Measurements from ENCODE around the gene ANKRD36C. TPM values are rescaled to one million over a fixed set of nuclear protein-coding genes. Genes with fewer than 3 reads are reported as not detected.
"Not testable (repeated sequence)": the region's sequence is repeated elsewhere in the genome, so short reads cannot be mapped to it uniquely, and the experiment has no call there.

ANKRD36C gene
- total RNA-seq, result 10 to 100 TPM; 18.9 to 24.9 TPM

DNA sequence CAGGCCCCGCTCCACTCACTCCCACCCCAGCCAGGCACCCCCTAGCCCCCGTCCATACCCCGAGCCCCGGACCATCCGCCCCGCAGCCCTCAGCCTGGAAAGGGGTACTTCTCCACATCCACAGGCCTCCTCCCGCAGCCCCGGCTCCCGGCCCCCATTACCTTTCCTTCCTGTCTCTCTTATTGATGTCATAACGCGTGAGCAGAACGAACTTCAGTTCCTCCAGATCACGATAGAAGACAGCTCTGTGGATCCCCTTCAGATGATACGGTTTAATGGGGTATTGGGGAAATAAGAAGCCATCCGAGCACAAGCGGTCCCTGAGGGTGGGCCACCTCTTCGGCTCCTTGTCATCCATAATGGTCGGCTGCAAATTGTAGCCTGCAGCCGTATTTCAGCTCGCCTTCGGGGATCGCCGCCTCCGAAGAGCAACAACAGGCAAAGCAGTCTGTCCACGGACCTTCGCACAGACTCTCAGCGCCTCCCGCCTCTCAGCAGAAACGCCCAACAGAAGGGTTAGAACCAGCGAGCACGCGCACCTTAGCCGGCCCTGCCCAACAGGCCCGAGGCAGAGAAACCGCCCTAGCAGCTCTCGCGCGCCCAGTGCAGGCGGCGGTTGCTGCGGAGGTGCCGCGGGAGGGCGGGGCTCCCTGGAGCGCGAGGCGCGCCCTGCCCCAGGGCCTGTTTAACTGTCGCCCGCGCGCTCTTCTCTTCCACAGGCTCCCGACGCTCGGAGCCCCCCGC is at the start of gene ANKRD36C:
Gene ANKRD36C, minus strand, starts transcription at position 474 of the 744 bp plus-strand sequence. Its CDS starts 116 bp downstream, at position 358.
- H3K9me3 ChIP-seq; H3K27me3 ChIP-seq; H3K36me3 ChIP-seq; intact Hi-C loops (cut with DNase I); H3K4me1 ChIP-seq: not testable (repeated sequence)
- peak within 1 kb of the TSS; percentile 83 to 85 for H3K9ac ChIP-seq (ENCODE audit: low read depth in 2 of 2, low read length in 2 of 2)
- peak within 1 kb of the TSS; percentile 92 for H3K27ac ChIP-seq
- DNase-seq, result peak; percentile 55
- peak within 1 kb of the TSS; percentile 63 for H3K4me3 ChIP-seq

DNA sequence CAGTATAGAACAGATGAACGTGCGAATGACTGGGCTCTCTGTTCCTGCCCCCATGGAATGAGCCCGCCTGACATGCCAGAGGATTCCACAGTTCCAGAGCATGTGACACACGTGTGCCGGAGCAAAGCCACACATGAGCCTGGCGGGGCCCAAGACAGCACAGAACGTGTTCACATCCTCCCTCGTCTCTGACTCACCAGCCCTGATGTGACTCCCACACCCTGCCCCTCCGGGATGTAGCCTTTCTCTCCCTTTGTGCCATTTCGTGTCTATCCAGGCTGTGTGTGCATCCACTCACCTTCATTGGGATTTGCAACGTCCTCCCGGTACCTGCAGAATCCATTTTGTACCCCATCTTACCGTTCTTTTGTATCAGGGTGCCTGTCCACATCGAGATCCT is 43.9 kb upstream of the ANKRD36C start:
- intact Hi-C loops (cut with DNase I); H3K9ac ChIP-seq (ENCODE audit: low read depth in 2 of 2, low read length in 2 of 2); H3K9me3 ChIP-seq; H3K27me3 ChIP-seq; H3K36me3 ChIP-seq; H3K4me3 ChIP-seq; H3K4me1 ChIP-seq; DNase-seq; H3K27ac ChIP-seq: not testable (repeated sequence)

DNA sequence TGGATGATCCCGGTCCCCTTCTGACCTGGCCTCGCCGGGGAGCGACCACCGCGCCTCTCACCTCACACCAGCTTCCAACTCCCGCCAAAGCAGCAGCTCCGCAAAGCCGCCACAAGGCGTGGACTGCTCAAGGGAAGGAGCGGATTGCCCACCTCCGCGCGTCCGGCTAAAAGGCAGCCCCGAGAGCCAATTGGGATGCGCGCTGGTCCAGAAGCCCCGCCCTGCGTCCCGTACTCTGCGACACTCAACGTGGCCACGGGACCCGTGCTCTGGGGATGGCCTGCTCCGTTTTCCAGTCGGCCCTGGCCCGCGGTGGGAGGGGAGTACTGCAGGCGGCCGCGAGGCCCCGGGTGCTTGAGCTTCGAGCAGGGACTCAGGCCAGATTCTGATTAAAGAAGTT is 43.2 kb upstream of the ANKRD36C start, which contains the start of gene GPAT2:
Gene GPAT2, minus strand, starts transcription at position 125 of the 400 bp plus-strand sequence. CDS start 2,557 bp downstream, outside the sequence.
- H3K9me3 ChIP-seq; H3K27ac ChIP-seq; DNase-seq; H3K4me1 ChIP-seq; H3K27me3 ChIP-seq; H3K9ac ChIP-seq (ENCODE audit: low read depth in 2 of 2, low read length in 2 of 2); H3K4me3 ChIP-seq; intact Hi-C loops (cut with DNase I); H3K36me3 ChIP-seq: not testable (repeated sequence)

DNA sequence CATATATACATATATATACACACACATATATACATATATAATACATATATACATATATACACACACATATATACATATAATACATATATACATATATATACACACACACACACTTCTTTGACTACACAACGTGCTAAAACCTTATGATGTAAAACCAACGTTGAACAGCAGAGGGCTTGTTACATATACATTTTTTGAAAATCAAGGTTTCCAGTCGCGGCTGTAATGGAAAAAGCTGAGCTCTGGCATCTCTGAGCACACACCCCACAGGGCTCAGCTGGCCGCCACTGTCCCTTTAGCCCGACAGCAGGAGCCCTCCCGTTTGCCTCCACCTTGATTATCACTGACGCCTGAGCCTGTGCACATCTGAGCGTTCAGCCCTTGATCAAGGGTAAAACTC is 42.4 kb upstream of the ANKRD36C start:
- H3K9me3 ChIP-seq; H3K4me1 ChIP-seq; intact Hi-C loops (cut with DNase I); H3K9ac ChIP-seq (ENCODE audit: low read depth in 2 of 2, low read length in 2 of 2); DNase-seq; H3K4me3 ChIP-seq; H3K27me3 ChIP-seq; H3K36me3 ChIP-seq; H3K27ac ChIP-seq: not testable (repeated sequence)

DNA sequence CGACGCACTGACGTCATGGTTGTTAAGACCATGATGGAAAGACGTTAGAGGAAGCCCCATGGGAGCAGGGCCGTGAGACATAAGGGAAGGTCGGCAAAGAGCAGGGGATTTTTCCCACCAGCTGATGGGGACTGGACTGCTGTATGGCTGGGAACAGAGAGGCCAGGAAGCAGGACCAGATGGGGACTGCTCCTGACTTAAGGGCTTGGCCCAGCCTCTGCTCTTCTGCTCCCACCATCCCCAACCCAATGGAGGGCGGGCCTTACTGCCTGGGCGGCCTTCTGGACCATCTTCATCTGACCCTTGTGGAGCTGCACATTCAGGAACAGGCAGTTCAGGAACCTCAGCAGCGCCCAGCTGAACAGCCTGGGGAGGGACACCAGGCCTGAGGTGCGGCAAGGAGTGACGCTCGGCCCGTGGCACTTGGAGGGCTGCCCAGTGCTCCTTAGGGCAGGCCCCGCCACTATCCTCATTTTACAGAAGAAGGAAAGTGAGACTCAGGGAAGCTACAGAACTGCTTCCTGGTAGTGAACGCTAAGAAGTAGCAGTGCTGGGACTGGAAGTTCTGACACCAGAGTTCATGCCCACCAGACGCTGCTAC is 36.2 kb upstream of the ANKRD36C start:
- intact Hi-C loops (cut with DNase I), result loop anchor here (10.0 kb wide), 1 partner anchor 87 kb away; the partner anchor contains the start of gene ADRA2B
- H3K27ac ChIP-seq; H3K36me3 ChIP-seq; DNase-seq; H3K9me3 ChIP-seq; H3K9ac ChIP-seq (ENCODE audit: low read depth in 2 of 2, low read length in 2 of 2); H3K27me3 ChIP-seq; H3K4me1 ChIP-seq; H3K4me3 ChIP-seq: not testable (repeated sequence)

DNA sequence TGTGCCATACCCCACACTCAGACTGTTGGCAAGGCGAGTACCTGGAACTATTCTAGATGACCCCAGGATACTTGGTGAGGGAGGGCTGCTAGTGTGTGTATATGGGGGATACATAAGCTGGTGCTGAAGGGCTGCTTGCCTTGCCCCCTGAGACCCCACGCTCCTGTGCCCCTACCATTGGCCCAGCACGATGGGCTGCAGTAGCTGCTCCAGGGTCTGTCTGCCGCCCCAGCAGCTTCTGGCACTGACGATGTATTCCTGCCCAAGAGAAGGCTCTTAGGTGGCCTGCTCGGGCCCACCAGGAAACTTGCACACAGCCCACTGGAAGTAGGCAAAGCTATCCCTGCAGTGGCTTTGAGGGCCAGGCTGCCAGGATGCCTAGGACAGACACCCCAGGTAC is 34.1 kb upstream of the ANKRD36C start:
- DNase-seq; H3K36me3 ChIP-seq; H3K4me3 ChIP-seq; H3K9ac ChIP-seq (ENCODE audit: low read depth in 2 of 2, low read length in 2 of 2); H3K27ac ChIP-seq; H3K9me3 ChIP-seq; H3K27me3 ChIP-seq; H3K4me1 ChIP-seq: not testable (repeated sequence)
- intact Hi-C loops (cut with DNase I), result loop anchor here (10.0 kb wide), 1 partner anchor 89 kb away; the partner anchor contains the start of gene ADRA2B

DNA sequence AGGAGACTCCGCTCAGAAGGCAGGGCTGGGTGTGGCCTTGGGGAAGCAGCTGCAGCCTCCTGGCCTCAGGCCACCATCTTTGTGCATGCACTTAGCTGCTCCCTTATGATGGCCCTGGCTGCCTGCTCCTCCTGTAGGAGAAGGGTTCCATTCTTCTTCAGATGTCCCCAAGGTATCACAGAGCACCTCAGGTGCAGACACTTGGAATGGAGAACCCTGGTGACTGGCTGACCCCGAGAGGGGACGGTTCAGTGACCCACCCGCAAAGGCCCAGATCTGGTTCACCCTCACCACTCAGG is 33.5 kb upstream of the ANKRD36C start:
- H3K27me3 ChIP-seq, result no peaks in the 10 kb centered on the region
- intact Hi-C loops (cut with DNase I), result loop anchor here (10.0 kb wide), 1 partner anchor 90 kb away; the partner anchor contains the start of gene ADRA2B
- no peaks in the 10 kb centered on the region for H3K36me3 ChIP-seq
- no peak overlapping the region for H3K9ac ChIP-seq (ENCODE audit: low read depth in 2 of 2, low read length in 2 of 2)
- no peak overlapping the region for H3K4me3 ChIP-seq
- H3K4me1 ChIP-seq, result no peaks in the 10 kb centered on the region
- TF ChIP-seq, protein P1, sequence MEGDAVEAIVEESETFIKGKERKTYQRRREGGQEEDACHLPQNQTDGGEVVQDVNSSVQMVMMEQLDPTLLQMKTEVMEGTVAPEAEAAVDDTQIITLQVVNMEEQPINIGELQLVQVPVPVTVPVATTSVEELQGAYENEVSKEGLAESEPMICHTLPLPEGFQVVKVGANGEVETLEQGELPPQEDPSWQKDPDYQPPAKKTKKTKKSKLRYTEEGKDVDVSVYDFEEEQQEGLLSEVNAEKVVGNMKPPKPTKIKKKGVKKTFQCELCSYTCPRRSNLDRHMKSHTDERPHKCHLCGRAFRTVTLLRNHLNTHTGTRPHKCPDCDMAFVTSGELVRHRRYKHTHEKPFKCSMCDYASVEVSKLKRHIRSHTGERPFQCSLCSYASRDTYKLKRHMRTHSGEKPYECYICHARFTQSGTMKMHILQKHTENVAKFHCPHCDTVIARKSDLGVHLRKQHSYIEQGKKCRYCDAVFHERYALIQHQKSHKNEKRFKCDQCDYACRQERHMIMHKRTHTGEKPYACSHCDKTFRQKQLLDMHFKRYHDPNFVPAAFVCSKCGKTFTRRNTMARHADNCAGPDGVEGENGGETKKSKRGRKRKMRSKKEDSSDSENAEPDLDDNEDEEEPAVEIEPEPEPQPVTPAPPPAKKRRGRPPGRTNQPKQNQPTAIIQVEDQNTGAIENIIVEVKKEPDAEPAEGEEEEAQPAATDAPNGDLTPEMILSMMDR (IDR thresholded peaks at IDR 0.05), result no peak
- no peak for DNase-seq
- H3K9me3 ChIP-seq, result no peaks in the 10 kb centered on the region
- H3K27ac ChIP-seq, result no peak overlapping the region

DNA sequence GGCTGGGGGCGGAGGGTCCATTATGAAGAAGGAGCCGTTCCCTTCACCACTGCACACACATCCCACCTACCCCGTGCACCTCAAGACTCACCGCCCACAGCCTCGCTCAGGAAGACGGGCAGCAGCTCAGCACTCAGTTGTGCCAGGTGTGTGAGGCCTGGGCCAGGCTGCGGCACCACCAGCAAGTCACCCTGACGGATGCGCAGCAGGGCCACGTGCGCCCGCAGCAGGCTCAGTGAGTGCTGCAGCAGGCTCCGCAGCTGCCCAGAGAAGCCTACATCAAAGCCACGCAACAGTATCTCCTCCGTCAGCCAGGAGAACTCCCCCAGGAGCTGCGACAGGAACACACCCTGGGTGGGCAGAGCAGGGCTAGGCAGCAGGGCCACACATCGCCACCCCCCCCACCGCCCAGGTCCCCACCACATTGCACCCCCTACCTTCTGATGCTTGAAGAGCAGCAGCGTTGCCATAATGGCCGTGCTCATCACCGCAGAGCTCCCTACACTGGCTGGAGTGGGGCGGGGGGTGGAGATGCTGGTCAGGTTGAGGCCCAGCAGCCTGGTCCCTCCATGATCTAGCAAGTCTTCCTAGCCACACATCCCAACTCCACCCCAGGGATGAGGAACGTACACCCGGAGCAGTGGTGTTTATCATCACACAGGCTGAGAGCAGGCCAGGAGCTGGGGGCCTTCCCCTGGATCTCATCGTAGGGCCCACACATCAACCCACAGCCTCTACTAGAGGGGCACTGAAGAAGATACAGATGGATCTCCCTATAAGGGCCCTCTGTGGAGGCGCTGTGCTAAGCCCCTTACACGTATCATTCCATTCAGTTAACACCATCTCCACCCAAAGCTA is 32.9 kb upstream of the ANKRD36C start:
- no peak for DNase-seq
- Histone ChIP-seq H3K9ac (ENCODE audit: low read depth in 2 of 2, low read length in 2 of 2) (no peak overlapping the region), H3K27me3 (no peaks in the 10 kb centered on the region), H3K4me1 (no peaks in the 10 kb centered on the region), H3K36me3 (no peaks in the 10 kb centered on the region), H3K27ac (no peak overlapping the region), H3K4me3 (no peak overlapping the region), H3K9me3 (no peaks in the 10 kb centered on the region)
- intact Hi-C loops (cut with DNase I), result loop anchor here (10.0 kb wide), 1 partner anchor 90 kb away; the partner anchor contains the start of gene ADRA2B
- TF ChIP-seq, protein P1 (IDR thresholded peaks at IDR 0.05), result no peak

DNA sequence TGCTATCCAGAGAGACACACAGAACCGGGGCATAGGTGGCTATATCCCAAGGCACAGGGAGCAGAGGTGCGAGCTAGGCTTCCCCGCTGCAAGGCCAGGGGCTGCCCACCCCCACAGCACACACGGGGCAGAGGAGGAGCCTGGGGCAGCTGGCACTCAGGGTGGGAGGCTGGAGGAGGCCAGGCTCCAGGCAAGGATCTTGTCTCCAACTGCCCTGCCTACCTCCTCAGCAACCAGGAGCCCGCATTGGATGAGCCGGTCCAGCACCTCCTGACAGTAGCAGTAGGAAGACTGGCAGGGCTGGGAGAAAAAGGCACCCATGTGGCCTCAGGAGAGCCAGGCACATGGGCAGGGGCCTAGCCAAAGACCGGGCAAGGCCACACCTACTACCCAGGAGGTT is 32.1 kb upstream of the ANKRD36C start:
- H3K36me3 ChIP-seq; H3K9me3 ChIP-seq; H3K4me1 ChIP-seq; DNase-seq; H3K4me3 ChIP-seq; H3K27me3 ChIP-seq; H3K9ac ChIP-seq (ENCODE audit: low read depth in 2 of 2, low read length in 2 of 2); H3K27ac ChIP-seq: not testable (repeated sequence)
- intact Hi-C loops (cut with DNase I), result loop anchor here (10.0 kb wide), 1 partner anchor 91 kb away; the partner anchor contains the start of gene ADRA2B
